Activated CD8-positive, alpha-beta memory T cell treated with anti-CD3 and anti-CD28 coated beads, Interleukin-2, amount 50 U/mL, for 24 hours (primary cell): Measurements from ENCODE around the gene RNASET2.
"Not testable (repeated sequence)": the region's sequence is repeated elsewhere in the genome, so short reads cannot be mapped to it uniquely, and the experiment has no call there.

Experiments used
- DNase-seq: peaks from one replicate; pipeline ENCODE4 v3.0.0-alpha.2; 2020; ENCODE audit errors: extremely low read depth

RNASET2 gene

GRCh38 chr6:166903027-166903426, 53.3 kb downstream of the RNASET2 start:
- no peak for DNase-seq

- no peak for DNase-seq
These were observed 54.1 kb downstream of the RNASET2 start for GRCh38 chr6:166902211-166902755.

DNA sequence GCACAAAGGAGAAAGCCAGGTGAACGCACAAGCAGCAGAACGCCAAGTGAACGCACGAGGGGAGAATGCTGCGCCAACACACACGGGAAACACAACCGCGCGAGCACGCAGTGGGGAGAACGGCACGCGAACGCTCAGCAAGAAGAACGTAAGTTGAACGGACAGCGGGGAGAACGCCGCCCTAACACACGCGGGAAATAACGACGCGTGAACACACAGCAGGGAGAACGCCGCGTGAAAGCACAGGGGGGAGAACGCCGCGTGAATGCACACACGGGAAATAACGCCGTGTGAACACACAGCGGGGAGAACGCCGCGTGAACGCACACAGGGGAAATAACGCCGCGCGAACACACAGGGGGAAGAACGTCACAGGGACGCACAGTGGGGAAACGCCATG, 54.7 kb downstream of the RNASET2 start:
- no peak for DNase-seq

DNA sequence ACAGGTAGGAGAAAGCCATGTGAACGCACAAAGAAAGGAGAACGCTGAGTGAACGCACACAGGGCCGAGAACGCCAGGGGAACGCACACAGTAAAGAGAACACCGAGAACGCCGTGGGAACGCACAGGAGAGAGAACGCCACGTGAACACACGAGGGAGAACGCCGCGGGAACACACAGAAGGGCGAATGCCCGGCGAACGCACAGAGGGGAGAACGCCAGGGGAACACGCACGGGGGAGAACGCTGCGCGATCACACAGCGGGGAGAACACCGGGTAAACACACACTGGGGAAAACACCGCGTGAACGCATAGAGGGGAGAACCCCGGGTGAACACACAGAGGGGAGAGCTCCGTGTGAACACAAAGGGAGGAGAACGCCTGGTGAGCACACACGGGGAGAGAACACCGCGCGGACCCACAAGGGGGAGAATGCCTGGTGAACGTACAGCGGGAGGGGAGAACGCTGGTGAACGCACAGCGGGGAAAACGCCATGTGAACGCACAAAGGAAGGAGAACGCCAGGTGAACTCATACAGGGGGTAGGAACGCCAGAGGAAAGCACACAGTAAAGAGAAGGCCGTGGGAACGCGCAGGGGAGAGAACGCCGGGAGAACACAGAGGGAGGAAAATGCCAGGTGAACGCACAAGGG, 55.3 kb downstream of the RNASET2 start:
- no peak for DNase-seq

- DNase-seq, result no peak
These were observed 56.1 kb downstream of the RNASET2 start for GRCh38 chr6:166900130-166900708.

DNA sequence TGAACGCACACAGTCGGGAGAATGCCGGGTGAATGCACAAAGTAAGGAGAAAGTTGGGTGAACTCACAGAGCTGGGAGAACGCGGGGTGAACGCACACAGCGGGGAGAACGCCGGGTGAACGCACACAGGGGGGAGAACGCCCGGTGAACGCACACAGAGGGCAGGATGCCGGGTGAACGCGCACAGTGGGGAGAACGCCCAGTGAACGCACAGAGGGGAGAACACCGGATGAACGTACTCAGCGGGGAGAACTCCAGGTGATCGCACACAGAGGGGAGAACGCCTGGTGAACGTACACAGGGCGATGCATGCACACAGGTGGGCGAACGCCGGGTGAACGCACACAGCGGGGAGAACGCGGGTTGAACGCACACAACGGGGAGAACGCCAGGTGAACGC, 57.4 kb downstream of the RNASET2 start:
- DNase-seq, result no peak

DNA sequence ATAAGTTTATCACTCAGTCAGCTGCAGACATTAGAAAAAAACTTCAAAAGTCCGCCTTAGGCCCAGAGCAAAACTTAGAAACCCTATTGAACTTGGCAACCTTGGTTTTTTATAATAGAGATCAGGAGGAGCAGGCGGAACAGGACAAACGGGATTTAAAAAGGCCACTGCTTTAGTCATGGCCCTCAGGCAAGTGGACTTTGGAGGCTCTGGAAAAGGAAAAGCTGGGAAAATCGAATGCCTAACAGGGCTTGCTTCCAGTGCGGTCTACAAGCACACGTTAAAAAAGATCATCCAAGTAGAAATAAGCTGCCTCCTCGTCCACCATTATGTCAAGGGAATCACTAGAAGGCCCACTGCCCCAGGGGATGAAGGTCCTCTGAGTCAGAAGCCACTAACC, 61.7 kb downstream of the RNASET2 start:
- DNase-seq, result not testable (repeated sequence)

GRCh38 chr6:166892472-166892871, 63.9 kb downstream of the RNASET2 start:
- not testable (repeated sequence) for DNase-seq

- not testable (repeated sequence) for DNase-seq
These were observed 69.6 kb downstream of the RNASET2 start for GRCh38 chr6:166886773-166887172.

- DNase-seq, result not testable (repeated sequence)
These were observed 71.4 kb downstream of the RNASET2 start for GRCh38 chr6:166884958-166885357.

GRCh38 chr6:166879594-166879993, 76.8 kb downstream of the RNASET2 start:
- DNase-seq, result no peak
